HepG2 (cell line): ENCODE results near the gene LDLRAD2. TPM values are rescaled to one million over a fixed set of nuclear protein-coding genes. Genes with fewer than 3 reads are reported as not detected.

Experiments
- BRCA1 ChIP-seq: sonication (generic); formaldehyde crosslinking; IDR thresholded peaks from 2 replicates; pipeline ENCODE4 v1.4.0; 2020; ENCODE audit warnings: missing genetic modification reagents
- HDAC1 ChIP-seq: sonication (generic); formaldehyde crosslinking; IDR thresholded peaks from 2 replicates; pipeline ENCODE4 v1.5.1; 2020; ENCODE audit warnings: mild to moderate bottlenecking, missing genetic modification reagents
- HDAC2 ChIP-seq: sonication (generic); formaldehyde crosslinking; IDR thresholded peaks from 2 replicates; pipeline ENCODE4 v1.4.0; 2020; ENCODE audit warnings: missing genetic modification reagents
- HNRNPL ChIP-seq: fragments of 200-400 bp; formaldehyde crosslinking; IDR thresholded peaks from 2 replicates; pipeline ENCODE4 v1.6.1; 2017; ENCODE audit warnings: mild to moderate bottlenecking, low read depth, low read length
- HOXA3 ChIP-seq: sonication (generic); formaldehyde crosslinking; IDR thresholded peaks from 2 replicates; pipeline ENCODE4 v1.5.0; 2020; ENCODE audit warnings: missing genetic modification reagents
- JUN ChIP-seq: sonication (generic); formaldehyde crosslinking; IDR thresholded peaks from 2 replicates; pipeline ENCODE4 v1.4.0; 2020; ENCODE audit warnings: mild to moderate bottlenecking, missing genetic modification reagents
- KDM4B ChIP-seq: sonication (generic); formaldehyde crosslinking; IDR thresholded peaks from 2 replicates; pipeline ENCODE4 v1.4.0; 2020; ENCODE audit warnings: missing genetic modification reagents
- MEF2D ChIP-seq: sonication (generic); formaldehyde crosslinking; IDR thresholded peaks from 2 replicates; pipeline ENCODE4 v1.5.1; 2020; ENCODE audit warnings: mild to moderate bottlenecking, missing genetic modification reagents
- MIER3 ChIP-seq: IDR thresholded peaks from 2 replicates; pipeline ENCODE4 v1.6.1; 2016; ENCODE audit warnings: missing compliant biosample characterization, borderline replicate concordance
- PITX1 ChIP-seq: sonication (generic); formaldehyde crosslinking; IDR thresholded peaks from 2 replicates; pipeline ENCODE4 v1.5.1; 2020; ENCODE audit warnings: mild to moderate bottlenecking, missing genetic modification reagents
- RARA ChIP-seq: IDR thresholded peaks from 2 replicates; pipeline ENCODE4 v1.6.1; 2016; ENCODE audit warnings: missing genetic modification reagents, missing compliant biosample characterization
- SALL1 ChIP-seq: sonication (generic); formaldehyde crosslinking; IDR thresholded peaks from 2 replicates; pipeline ENCODE4 v1.8.0; 2022; ENCODE audit warnings: mild to moderate bottlenecking, missing genetic modification reagents
- SMAD1 ChIP-seq: sonication (generic); formaldehyde crosslinking; IDR thresholded peaks from 2 replicates; pipeline ENCODE4 v1.4.0; 2020; ENCODE audit warnings: missing genetic modification reagents, low read depth, mild to moderate bottlenecking, borderline replicate concordance
- polyA plus RNA-seq, 8 experiments: library from polyadenylated mRNA; depleted of rRNA in 3 of 8; stranded (reverse) in 7 of 8; unstranded in 1 of 8; fragments of >200 nt; fragmentation: Illumina TruSeq in 4 of 8; extraction: Trizol in 4 of 8; gene quantifications; 2 replicates each; pipeline versions ENCODE4 v1.2.1 to v1.2.3, GENCODE V29; 2011 to 2016; ENCODE audit warnings: low read depth in 4 of 8, missing spikeins in 1 of 8, mixed read lengths in 1 of 8; ENCODE audit not compliant: insufficient read depth in 1 of 8
- total RNA-seq, 5 experiments: library from RNA; depleted of rRNA; stranded (reverse); fragments of >200 nt; fragmentation: Illumina TruSeq; extraction: Trizol; gene quantifications; 2 replicates each; pipeline ENCODE4 v1.2.3, GENCODE V29; 2016; ENCODE audit warnings: low read depth in 1 of 5
- TF ChIP-seq, protein P1 (sequence below): sonication (generic); formaldehyde crosslinking; IDR thresholded peaks from 2 replicates; pipeline ENCODE4 v1.4.0; 2020; ENCODE audit warnings: missing genetic modification reagents
- TF ChIP-seq, protein P2 (sequence below): sonication (generic); formaldehyde crosslinking; IDR thresholded peaks from 2 replicates; pipeline ENCODE4 v1.4.0; 2020; ENCODE audit warnings: missing genetic modification reagents, borderline replicate concordance
- TF ChIP-seq, protein P3 (sequence below): sonication (generic); formaldehyde crosslinking; IDR thresholded peaks from 2 replicates; pipeline ENCODE4 v1.9.0; 2022; ENCODE audit warnings: low read depth, missing genetic modification reagents
- TF ChIP-seq, protein P4 (sequence below): sonication (generic); formaldehyde crosslinking; IDR thresholded peaks from 2 replicates; pipeline ENCODE4 v1.5.1; 2020; ENCODE audit warnings: missing genetic modification reagents, mild to moderate bottlenecking, borderline replicate concordance
- TF ChIP-seq, protein P5 (sequence below): sonication (generic); formaldehyde crosslinking; IDR thresholded peaks from 2 replicates; pipeline ENCODE4 v1.4.0; 2020; ENCODE audit warnings: missing genetic modification reagents, borderline replicate concordance

LDLRAD2 gene
- total and polyA plus RNA-seq, 2 of the 13 experiments (the other 11 are each of a cell fraction or from before 2014, with no cell fraction given): not detected

DNA sequence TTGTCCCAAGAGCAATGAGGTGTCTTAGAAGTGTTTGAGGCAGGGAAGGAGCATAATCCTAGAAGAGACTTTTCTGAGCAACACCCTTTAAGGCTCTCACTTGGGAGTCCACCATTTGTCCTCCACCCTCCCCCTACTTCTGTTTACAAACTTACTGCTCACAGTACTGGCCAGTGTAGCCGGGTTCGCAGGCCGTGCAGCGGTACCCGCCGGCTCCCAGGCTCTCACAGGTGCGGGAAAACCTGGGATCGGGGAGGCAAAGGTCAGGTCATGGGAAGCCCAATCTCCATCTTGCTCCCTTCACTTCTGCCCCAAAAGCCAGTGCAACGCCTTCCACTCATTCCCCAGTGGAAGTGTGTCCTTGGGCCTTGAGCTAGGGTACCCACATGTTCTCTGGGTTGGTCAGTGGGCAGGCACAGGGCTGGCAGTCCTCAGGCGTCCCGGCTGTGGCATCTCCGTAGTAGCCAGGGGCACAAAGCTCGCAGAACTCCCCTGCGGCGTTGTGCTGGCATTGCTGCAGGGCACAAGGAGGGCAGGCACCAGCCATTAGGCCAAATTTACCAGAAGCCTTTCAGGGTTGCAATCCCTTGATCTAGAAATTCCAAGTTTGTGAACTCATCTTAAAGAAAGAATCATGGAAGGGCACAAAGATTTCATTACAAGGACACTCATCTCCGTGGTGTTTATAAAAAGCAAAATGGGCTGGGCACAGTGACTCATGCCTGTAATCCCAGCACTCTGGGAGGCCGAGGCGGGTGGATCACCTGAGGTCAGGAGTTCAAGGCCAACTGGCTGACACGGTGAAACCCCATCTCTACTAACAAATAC, 49.8 kb downstream of the LDLRAD2 start (continued):
- TF ChIP-seq, protein P1, sequence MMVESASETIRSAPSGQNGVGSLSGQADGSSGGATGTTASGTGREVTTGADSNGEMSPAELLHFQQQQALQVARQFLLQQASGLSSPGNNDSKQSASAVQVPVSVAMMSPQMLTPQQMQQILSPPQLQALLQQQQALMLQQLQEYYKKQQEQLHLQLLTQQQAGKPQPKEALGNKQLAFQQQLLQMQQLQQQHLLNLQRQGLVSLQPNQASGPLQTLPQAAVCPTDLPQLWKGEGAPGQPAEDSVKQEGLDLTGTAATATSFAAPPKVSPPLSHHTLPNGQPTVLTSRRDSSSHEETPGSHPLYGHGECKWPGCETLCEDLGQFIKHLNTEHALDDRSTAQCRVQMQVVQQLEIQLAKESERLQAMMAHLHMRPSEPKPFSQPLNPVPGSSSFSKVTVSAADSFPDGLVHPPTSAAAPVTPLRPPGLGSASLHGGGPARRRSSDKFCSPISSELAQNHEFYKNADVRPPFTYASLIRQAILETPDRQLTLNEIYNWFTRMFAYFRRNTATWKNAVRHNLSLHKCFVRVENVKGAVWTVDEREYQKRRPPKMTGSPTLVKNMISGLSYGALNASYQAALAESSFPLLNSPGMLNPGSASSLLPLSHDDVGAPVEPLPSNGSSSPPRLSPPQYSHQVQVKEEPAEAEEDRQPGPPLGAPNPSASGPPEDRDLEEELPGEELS (CRISPR knock-in tag): peak; percentile 66
- peak; percentile 57; the same call in 1 of the 2 replicates for TF ChIP-seq HDAC2
- no peak for TF ChIP-seq SMAD1 (CRISPR knock-in tag)
- TF ChIP-seq, protein P2, sequence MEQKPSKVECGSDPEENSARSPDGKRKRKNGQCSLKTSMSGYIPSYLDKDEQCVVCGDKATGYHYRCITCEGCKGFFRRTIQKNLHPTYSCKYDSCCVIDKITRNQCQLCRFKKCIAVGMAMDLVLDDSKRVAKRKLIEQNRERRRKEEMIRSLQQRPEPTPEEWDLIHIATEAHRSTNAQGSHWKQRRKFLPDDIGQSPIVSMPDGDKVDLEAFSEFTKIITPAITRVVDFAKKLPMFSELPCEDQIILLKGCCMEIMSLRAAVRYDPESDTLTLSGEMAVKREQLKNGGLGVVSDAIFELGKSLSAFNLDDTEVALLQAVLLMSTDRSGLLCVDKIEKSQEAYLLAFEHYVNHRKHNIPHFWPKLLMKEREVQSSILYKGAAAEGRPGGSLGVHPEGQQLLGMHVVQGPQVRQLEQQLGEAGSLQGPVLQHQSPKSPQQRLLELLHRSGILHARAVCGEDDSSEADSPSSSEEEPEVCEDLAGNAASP (CRISPR knock-in tag): peak; percentile 57; the same call in 1 of the 2 replicates
- TF ChIP-seq, protein P3, sequence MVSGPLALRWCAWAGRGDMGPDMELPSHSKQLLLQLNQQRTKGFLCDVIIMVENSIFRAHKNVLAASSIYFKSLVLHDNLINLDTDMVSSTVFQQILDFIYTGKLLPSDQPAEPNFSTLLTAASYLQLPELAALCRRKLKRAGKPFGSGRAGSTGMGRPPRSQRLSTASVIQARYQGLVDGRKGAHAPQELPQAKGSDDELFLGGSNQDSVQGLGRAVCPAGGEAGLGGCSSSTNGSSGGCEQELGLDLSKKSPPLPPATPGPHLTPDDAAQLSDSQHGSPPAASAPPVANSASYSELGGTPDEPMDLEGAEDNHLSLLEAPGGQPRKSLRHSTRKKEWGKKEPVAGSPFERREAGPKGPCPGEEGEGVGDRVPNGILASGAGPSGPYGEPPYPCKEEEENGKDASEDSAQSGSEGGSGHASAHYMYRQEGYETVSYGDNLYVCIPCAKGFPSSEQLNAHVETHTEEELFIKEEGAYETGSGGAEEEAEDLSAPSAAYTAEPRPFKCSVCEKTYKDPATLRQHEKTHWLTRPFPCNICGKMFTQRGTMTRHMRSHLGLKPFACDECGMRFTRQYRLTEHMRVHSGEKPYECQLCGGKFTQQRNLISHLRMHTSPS (CRISPR knock-in tag): 0 out of 2 replicates have a peak, but pooled peaks have one; percentile 31
- TF ChIP-seq JUN (CRISPR knock-in tag): peak; percentile 82
- TF ChIP-seq, protein P4, sequence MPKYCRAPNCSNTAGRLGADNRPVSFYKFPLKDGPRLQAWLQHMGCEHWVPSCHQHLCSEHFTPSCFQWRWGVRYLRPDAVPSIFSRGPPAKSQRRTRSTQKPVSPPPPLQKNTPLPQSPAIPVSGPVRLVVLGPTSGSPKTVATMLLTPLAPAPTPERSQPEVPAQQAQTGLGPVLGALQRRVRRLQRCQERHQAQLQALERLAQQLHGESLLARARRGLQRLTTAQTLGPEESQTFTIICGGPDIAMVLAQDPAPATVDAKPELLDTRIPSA (CRISPR knock-in tag): no peak
- TF ChIP-seq SALL1 (CRISPR knock-in tag): peak; percentile 75
- no peak for TF ChIP-seq BRCA1
- TF ChIP-seq MEF2D: 0 out of 2 replicates have a peak, but pooled peaks have one; percentile 38
- TF ChIP-seq PITX1 (CRISPR knock-in tag): peak; percentile 90; the same call in 1 of the 2 replicates
- TF ChIP-seq, protein P5, sequence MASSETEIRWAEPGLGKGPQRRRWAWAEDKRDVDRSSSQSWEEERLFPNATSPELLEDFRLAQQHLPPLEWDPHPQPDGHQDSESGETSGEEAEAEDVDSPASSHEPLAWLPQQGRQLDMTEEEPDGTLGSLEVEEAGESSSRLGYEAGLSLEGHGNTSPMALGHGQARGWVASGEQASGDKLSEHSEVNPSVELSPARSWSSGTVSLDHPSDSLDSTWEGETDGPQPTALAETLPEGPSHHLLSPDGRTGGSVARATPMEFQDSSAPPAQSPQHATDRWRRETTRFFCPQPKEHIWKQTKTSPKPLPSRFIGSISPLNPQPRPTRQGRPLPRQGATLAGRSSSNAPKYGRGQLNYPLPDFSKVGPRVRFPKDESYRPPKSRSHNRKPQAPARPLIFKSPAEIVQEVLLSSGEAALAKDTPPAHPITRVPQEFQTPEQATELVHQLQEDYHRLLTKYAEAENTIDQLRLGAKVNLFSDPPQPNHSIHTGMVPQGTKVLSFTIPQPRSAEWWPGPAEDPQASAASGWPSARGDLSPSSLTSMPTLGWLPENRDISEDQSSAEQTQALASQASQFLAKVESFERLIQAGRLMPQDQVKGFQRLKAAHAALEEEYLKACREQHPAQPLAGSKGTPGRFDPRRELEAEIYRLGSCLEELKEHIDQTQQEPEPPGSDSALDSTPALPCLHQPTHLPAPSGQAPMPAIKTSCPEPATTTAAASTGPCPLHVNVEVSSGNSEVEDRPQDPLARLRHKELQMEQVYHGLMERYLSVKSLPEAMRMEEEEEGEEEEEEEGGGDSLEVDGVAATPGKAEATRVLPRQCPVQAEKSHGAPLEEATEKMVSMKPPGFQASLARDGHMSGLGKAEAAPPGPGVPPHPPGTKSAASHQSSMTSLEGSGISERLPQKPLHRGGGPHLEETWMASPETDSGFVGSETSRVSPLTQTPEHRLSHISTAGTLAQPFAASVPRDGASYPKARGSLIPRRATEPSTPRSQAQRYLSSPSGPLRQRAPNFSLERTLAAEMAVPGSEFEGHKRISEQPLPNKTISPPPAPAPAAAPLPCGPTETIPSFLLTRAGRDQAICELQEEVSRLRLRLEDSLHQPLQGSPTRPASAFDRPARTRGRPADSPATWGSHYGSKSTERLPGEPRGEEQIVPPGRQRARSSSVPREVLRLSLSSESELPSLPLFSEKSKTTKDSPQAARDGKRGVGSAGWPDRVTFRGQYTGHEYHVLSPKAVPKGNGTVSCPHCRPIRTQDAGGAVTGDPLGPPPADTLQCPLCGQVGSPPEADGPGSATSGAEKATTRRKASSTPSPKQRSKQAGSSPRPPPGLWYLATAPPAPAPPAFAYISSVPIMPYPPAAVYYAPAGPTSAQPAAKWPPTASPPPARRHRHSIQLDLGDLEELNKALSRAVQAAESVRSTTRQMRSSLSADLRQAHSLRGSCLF (CRISPR knock-in tag): no peak
- 0 out of 2 replicates have a peak, but pooled peaks have one; percentile 48 for TF ChIP-seq HNRNPL
- peak; percentile 99 for TF ChIP-seq RARA (CRISPR knock-in tag)
- TF ChIP-seq KDM4B: no peak
- peak; percentile 38; the same call in 1 of the 2 replicates for TF ChIP-seq HDAC1
- 0 out of 2 replicates have a peak, but pooled peaks have one; percentile 30 for TF ChIP-seq MIER3 (CRISPR knock-in tag)
- peak; percentile 27; the same call in 1 of the 2 replicates for TF ChIP-seq HOXA3 (CRISPR knock-in tag)
